ENCODE measurements around the gene PDCD4.

The PDCD4 gene

GRCh38 chr10:110842326-110842904, 29.3 kb upstream of the PDCD4 start:
- no peak for DNase-seq (ENCODE audit: low read depth)

- DNase-seq (ENCODE audit: low read depth), result no peak
Observed at GRCh38 chr10:110843031-110843430, 28.7 kb upstream of the PDCD4 start.

- DNase-seq (ENCODE audit: low read depth), result no peak
Observed at GRCh38 chr10:110843796-110844616, 27.7 kb upstream of the PDCD4 start.

GRCh38 chr10:110844617-110844881, 27.2 kb upstream of the PDCD4 start:
- no peak for DNase-seq (ENCODE audit: low read depth)

DNA sequence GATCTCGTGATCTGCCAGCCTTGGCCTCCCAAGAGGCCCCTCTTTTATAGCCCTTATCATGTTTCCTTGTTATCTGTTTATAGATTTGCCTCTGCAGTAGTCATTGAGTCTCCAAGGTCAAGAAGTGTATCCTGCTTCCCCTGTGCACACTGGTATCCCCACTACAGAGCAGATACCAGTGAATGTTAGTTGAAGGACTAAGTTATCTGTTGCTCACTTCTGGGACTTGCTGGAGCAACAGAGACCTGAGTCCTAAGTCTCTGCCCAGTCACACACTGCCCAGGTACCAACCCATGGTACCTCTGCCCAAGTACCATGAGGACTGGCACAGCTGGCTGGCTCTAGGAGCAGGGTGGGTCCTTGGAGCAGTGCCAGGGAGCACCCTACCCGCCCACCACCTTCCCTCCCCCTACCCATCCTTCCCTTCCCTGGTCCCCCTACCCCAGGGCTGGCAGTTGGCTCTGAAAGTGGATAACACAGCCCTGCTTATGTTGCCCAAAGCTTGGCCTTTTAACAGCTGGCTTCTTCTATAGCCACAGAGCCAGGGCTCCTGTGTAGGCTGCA, 26.5 kb upstream of the PDCD4 start:
- DNase-seq (ENCODE audit: low read depth), result no peak

DNA sequence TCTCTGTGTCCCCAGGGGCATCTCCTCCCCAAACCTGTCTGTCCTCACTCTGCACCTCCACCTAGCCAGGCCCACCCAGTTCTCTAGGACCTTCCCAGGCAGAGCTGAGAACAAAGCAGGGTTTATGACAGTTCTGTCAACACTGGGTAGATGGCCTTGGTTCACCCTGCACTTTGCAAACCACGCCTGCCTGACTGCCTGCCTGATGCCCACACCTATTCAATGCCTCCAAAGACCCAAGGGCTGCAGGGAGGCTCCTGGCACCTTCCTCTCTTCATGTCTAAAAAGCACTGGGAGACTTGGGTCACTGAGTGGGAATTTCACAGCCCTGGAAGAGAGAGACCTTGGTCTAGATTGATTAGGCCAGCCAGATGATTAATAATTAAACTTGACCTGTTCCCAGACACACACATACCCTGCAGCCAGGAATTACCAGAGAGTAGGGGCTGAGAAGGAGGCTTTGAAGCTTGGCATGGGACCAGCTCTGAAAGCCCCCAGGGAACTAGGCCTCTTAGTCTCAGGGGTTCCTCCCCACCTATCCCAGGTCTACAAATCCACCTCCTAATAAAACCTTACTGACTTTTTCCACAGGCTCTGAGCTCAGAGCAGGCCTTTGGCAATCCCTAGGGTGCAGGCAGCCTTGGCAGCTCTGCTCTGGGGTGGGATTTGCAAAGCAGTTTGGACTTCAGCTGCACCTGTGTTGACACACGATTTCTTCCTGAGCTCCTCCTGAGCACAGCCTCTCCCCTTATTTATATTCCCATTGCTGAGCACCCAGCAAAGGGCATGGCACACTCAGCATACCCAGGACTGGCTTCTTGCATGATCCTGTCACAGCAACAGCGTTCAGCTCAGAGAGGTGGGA, 25.7 kb upstream of the PDCD4 start:
- DNase-seq (ENCODE audit: low read depth), result no peak

- DNase-seq (ENCODE audit: low read depth), result no peak
Observed at GRCh38 chr10:110847374-110847773, 24.4 kb upstream of the PDCD4 start.

DNA sequence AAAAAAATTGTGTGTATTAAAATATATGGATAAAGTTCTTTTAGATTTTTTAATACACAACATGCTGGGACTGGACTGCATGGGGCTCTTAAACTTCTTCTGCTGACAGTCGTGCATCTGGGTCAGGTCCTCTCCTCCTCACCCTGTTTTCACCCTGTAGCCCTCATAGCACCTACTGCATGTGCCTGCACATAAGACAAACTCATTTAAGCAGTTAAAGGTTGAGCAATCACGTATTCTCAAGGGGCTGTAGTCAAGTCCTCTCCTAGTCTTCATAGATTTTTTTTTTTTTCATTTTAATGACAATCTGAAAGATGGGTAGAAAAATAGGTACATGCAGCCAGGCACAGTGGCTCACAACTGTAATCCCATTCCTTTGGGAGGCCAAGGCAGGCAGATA, 23.6 kb upstream of the PDCD4 start:
- no peak for DNase-seq (ENCODE audit: low read depth)

- no peak for DNase-seq (ENCODE audit: low read depth)
Observed at GRCh38 chr10:110850099-110850498, 21.6 kb upstream of the PDCD4 start.

GRCh38 chr10:110851020-110851612, 20.6 kb upstream of the PDCD4 start:
- DNase-seq (ENCODE audit: low read depth), result no peak

DNA sequence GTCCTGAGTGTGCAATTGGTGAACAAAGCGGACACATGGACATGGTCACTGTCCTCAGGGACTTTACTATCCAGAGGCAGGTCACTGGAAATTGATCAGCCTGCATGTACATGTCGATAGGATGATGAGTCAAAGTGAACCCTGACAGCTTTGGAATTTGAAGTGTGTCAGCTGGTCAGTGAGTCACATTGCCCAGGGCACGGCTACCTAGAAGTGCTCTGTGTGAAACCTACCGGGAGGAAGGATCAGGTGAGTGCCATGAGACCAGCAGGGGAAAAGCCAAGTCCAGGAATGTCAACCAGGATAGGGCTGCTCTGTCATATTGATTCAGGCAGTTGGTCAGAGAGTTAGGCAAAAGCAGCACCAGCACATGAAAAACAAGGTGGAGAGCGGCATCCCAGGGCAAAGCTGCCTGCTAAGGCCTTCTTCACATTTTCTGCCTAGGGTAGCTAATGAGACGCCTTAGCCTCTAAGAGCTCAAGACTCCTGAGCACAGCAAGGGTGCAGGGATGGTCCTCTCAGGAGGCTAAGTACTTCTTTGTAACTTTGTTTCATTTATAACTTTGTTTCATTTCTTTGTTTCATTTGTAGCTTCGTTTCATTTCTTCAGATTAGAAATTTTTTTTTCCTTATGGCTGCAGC, 19.4 kb upstream of the PDCD4 start:
- no peak for DNase-seq (ENCODE audit: low read depth)

- no peak for DNase-seq (ENCODE audit: low read depth)
Observed at GRCh38 chr10:110852947-110853346, 18.8 kb upstream of the PDCD4 start.

DNA sequence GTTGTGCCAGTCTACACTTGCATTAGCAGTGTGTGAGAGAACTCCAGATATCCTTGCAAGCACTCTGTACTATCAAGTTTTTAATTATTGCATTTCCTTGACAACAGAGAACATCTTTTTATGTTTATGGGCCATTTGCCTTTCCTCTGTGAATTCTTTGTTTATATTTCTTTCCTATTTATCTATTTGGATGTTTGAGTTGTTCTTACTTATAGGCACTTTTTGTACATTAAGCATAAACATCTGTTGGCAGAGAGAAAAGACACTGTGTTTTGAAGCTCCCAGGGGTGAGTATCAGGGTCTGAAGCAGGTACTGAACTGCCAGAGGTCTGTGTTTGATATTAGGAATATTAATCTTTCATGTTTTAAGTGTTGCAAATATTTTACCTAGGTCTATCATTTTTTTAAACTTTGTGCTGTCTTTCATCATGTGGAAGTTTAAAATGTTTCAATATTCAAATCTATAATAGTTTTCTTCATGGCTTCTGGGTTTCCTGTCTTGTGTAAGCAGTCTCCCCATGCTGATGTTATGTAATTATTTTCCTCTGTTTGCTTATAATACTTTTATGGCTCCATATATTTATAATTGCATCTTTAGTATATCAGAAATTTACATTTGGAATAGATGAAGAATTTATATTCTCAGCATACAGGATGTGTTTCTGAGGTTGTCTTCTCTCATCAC, 17.7 kb upstream of the PDCD4 start:
- no peak for DNase-seq (ENCODE audit: low read depth)

DNA sequence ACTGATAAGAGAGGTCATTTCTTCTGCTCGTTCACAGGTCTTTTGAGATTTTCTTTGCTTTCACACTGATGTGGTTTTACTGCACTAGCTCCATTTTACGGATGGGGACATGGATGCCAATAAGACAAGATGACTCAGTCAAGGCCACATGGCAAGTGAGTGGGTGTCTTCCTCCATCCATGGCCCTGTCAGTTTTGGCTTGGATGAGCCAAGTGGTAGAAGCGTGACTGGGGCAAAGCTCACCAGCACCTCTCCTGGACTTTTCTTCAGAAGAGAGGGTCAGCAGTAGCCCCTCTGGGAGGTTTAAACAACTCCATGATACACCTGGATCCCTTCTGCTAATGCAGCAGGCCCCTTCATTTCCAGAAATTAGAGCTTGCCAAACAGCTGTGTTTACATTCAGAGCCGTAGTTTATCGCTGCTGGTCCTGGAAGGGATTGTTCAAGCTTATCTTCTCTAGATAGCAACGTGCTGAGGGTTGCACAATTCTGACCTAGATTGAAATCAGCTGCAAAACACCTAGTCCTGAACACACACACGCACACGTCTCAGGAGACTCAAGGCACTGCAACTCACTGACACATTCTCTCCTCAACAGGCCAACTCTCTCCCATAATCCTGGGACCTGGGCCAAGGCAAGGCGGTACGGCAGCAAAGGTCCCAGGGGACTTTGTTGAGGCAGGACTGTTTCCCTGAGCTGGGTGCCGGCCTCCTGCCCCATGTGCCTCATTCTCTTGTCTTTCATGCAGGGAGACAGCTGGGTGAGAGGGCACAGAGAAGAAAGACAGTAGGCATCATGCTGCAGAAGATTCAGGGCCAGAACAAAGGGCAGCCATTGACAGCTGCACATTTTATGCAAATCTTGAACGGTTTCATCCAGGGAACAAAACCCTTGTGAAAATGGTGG, 14.2 kb upstream of the PDCD4 start:
- DNase-seq (ENCODE audit: low read depth), result no peak

- no peak for DNase-seq (ENCODE audit: low read depth)
Observed at GRCh38 chr10:110858297-110858934, 13.3 kb upstream of the PDCD4 start.

GRCh38 chr10:110859206-110859972, 12.3 kb upstream of the PDCD4 start:
- DNase-seq (ENCODE audit: low read depth), result no peak

DNA sequence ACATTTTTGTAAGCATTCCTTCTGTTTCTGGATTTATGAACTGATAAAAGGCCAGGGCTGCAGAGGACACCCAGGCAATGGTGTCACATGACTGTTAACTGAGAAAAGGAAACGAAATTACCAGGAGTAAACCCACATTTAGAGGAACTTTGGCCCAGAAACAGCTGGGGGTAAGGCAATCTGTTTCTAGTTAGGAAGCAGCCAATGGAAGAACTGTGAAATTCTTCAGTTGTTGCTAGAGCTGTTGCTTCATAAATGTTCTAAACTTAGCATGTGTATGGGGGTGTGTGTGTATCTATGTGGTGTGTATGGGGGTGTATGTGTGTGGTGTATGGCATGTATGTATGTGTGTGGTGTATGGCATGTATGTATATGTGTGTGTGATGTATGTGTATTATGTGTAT, 11.8 kb upstream of the PDCD4 start:
- no peak for DNase-seq (ENCODE audit: low read depth)

DNA sequence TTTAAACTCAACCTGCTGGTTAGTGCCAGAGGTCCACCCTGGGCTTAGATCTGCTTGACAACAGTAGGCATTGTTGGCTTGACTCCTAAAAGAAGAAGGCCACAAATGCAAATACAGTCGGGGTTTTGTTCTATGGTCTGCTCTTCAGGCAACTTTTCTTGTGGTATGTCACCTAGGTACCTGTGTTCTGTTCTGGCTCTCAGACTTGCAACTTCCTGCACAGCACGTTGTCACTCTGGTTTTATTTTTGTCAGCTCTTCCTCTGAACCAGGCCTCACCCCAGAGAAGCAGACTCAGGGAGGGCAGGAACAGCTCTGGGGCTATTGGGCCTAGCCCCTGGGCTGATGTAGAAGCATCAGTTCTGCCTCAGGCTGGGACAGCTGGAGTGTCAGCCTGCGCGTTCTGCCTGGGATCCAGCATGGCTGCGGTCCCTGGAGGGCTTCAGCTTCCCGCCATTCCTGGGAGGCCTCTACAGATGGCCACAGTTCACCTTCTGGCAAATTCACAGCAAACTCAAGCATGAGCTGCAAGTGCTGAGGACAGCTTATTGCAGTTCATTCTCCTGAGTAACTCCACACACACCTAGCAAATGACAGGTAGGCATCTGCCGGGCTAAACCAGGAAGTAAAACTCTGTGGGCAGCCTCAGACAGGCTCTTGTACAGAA, 11.0 kb upstream of the PDCD4 start:
- peak; percentile 27 for DNase-seq (ENCODE audit: low read depth)
